ENCODE data around the gene MCTP1.

Gene MCTP1

DNA sequence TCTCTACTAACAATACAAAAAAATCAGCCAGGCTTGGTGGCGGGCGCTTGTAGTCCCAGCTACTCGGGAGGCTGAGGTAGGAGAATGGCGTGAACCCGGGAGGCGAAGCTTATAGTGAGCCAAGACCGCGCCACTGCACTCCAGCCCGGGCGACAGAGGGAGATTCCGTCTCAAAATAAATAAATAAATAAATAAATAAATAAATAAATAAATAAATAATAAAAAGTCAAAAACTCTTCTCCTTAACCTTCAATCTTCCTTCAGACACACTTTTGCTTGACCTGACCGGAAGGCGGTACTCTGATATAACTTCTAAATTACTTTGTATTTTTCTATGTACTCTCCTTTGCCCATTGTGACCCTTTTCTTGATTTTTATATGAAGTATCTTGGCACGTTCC, 364.3 kb downstream of the MCTP1 start:
- no peak overlapping the region for H3K27ac Mint-ChIP-seq
- H3K27me3 Mint-ChIP-seq: peaks cover 8% of the 10 kb centered on the region
- no peak for ATAC-seq
- no peaks in the 10 kb centered on the region for H3K4me1 Mint-ChIP-seq
- no peak overlapping the region for H3K4me3 Mint-ChIP-seq
- H3K9me3 Mint-ChIP-seq: no peaks in the 10 kb centered on the region
- H3K36me3 Mint-ChIP-seq: no peaks in the 10 kb centered on the region

DNA sequence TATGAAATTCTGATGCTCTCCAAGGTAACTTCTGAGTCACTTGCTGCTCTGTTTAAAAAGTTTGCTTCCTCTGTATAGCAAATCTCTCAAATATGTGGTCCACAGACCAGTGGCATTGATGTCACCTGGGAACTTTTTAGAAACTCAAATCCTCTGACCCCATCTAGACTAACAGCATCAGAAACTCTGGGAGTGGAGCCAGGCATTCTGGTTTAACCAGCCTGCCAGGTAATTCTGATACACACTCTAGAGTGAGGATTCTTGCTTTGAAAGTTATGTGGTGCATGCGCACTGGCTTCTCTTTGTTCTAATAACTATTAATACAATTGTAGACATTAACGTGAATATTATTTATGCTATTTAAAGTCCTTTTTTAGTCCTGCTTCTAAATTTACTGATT, 368.3 kb downstream of the MCTP1 start:
- H3K36me3 Mint-ChIP-seq: no peaks in the 10 kb centered on the region
- peaks cover 3% of the 10 kb centered on the region for H3K27me3 Mint-ChIP-seq
- H3K9me3 Mint-ChIP-seq: no peaks in the 10 kb centered on the region
- H3K4me3 Mint-ChIP-seq: no peak overlapping the region
- H3K27ac Mint-ChIP-seq: no peak overlapping the region
- no peaks in the 10 kb centered on the region for H3K4me1 Mint-ChIP-seq
- no peak for ATAC-seq

DNA sequence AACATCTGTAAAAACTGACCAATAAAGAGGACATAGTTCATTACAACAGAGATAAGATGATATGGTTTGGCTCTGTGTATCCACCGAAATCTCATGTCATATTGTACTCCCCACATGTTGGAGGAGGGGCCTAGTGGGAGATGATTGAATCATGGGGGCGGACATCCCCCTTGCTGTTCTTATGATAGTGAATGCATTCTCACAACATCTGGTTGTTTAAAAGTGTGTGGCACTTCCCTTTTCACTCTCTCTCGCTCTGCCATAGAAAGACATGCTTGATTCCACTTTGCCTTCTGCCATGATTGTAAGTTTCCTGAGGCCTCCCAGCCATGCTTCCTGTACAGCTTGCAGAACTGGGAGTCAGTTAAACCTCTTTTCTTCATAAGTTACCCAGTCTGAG, 373.6 kb downstream of the MCTP1 start:
- H3K4me3 Mint-ChIP-seq: no peak overlapping the region
- ATAC-seq: no peak
- no peak overlapping the region for H3K27ac Mint-ChIP-seq
- peaks cover 3% of the 10 kb centered on the region for H3K9me3 Mint-ChIP-seq
- no peaks in the 10 kb centered on the region for H3K4me1 Mint-ChIP-seq
- H3K27me3 Mint-ChIP-seq: no peaks in the 10 kb centered on the region
- H3K36me3 Mint-ChIP-seq: no peaks in the 10 kb centered on the region

DNA sequence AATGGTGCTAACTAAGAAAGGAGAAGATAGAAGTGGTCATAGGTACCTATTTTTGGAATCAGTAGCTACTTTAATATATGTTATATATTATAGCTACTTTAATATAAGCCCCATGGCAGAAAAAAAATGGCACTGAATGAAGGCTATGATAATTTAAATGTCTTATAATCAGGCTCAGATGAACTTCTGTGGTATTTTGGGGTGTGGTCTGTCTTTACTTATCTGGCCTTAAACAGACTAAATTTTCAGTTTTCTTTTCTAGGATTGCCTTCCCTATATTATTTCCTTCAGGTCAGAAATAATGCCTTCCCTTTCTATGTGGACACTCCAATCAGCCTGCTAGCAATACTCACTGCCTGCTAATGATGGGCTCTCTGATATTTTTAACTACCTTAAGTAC, 374.2 kb downstream of the MCTP1 start:
- H3K36me3 Mint-ChIP-seq: no peaks in the 10 kb centered on the region
- no peaks in the 10 kb centered on the region for H3K27me3 Mint-ChIP-seq
- H3K4me3 Mint-ChIP-seq: no peak overlapping the region
- ATAC-seq: no peak
- peaks cover 3% of the 10 kb centered on the region for H3K9me3 Mint-ChIP-seq
- no peaks in the 10 kb centered on the region for H3K4me1 Mint-ChIP-seq
- H3K27ac Mint-ChIP-seq: no peak overlapping the region

DNA sequence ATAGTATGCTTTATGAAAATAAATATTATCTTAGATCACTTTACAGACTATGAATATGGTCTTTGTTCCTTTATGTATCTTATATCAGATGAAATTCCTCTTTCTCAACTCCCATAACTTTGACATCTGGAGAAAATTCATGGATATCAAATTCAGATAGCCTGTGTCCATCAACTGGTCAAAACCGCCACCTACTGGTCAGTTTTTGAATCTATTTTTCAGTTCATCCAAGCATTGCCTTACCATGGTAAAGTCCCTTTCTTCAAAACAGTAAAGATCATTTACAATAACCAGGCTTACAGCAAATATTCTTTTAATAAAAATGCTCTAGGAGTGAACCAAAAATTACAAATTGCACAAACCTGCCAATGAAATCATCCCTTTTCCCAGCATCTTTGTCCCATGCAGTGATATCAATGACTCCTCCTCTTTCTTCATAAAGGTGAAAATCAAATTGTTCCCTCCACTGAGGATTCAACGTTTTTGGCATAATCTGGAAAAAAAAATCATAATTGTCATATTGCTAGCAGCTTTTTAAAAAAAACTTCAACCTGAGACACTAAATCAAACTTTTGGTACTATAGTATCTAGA, 375.9 kb downstream of the MCTP1 start:
- Mint-ChIP-seq H3K27me3 (no peaks in the 10 kb centered on the region), H3K9me3 (peaks cover 3% of the 10 kb centered on the region), H3K4me3 (no peak overlapping the region), H3K36me3 (no peaks in the 10 kb centered on the region), H3K27ac (no peak overlapping the region), H3K4me1 (no peaks in the 10 kb centered on the region)
- no peak for ATAC-seq

DNA sequence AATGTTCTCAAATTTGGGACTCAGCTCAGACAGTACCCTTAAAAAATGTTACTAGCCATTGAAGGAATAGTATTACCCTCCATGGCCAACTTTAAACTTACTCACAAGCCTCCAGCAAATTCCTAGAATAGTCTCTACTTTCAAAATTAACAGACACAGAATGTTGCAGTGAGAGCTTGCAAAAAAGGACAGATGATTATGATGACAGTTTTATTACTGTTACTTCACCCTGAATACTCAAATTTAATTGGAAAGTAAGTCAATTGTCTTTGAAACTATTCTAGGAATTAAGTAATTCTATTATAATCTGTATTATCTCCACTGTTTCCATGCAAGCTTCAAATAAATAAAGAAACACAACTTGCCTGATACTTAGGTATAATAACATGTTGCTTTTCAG, 378.1 kb downstream of the MCTP1 start:
- Mint-ChIP-seq H3K4me3 (no peak overlapping the region), H3K27ac (no peak overlapping the region), H3K9me3 (peaks cover 3% of the 10 kb centered on the region), H3K27me3 (no peaks in the 10 kb centered on the region), H3K36me3 (no peaks in the 10 kb centered on the region), H3K4me1 (no peaks in the 10 kb centered on the region)
- no peak for ATAC-seq

DNA sequence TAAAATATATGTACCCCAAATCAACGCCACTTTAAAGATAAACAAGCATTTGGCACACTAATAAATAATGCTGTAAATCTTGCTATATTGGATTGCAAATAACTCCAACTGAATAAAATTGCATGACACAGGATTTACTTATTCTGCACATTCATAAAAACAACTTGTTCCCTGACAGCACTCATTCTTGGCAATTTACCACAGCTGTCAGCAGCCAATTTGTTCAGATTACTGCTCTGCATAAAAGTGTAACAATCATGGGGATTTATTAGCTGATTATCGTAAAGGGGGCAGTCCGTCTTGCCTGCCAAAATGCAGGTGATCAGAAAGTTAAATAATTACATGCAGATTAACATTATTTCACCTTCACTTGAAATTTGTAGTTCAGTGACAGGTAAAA, 381.2 kb downstream of the MCTP1 start:
- H3K4me1 Mint-ChIP-seq: no peaks in the 10 kb centered on the region
- H3K27ac Mint-ChIP-seq: no peak overlapping the region
- no peak for ATAC-seq
- no peaks in the 10 kb centered on the region for H3K9me3 Mint-ChIP-seq
- no peak overlapping the region for H3K4me3 Mint-ChIP-seq
- H3K27me3 Mint-ChIP-seq: no peaks in the 10 kb centered on the region
- H3K36me3 Mint-ChIP-seq: no peaks in the 10 kb centered on the region

DNA sequence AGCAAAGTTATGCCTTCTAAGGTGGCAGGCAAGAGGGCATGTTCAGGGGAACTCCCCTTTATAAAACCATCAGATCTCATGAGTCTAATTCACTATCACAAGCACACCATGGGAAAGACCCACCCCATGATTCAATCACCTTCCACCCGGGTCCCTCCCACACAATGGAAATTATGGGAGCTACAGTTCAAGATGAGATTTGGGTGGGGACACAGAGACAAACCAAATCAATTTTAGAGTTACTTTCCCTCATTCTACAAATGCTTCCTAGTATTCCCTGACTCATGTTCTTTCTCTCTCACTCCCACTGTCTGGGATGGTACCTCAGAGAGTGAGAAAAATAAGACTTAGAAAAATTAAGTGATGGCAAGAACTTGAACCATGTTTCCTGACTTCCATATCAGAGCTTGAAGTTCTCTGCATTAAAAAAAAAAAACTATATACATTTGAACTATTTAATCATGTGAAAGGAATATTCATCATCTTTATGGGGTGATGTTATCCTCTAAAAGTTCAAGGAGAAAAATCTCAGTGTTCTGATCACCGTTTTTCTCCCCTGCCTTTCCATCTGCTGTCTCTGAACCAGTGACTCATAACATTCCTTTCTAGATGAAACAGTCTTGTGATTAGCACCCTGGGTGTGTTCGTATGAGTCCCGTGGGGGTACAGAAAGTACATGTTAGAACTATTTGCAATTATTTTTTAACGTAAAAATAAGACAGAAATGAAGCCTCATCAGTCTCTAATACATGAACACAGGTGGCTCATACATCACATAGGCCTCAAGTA, 383.5 kb downstream of the MCTP1 start:
- H3K9me3 Mint-ChIP-seq: no peaks in the 10 kb centered on the region
- no peaks in the 10 kb centered on the region for H3K36me3 Mint-ChIP-seq
- H3K27ac Mint-ChIP-seq: no peak overlapping the region
- no peaks in the 10 kb centered on the region for H3K4me1 Mint-ChIP-seq
- ATAC-seq: no peak
- H3K4me3 Mint-ChIP-seq: no peak overlapping the region
- H3K27me3 Mint-ChIP-seq: no peaks in the 10 kb centered on the region

DNA sequence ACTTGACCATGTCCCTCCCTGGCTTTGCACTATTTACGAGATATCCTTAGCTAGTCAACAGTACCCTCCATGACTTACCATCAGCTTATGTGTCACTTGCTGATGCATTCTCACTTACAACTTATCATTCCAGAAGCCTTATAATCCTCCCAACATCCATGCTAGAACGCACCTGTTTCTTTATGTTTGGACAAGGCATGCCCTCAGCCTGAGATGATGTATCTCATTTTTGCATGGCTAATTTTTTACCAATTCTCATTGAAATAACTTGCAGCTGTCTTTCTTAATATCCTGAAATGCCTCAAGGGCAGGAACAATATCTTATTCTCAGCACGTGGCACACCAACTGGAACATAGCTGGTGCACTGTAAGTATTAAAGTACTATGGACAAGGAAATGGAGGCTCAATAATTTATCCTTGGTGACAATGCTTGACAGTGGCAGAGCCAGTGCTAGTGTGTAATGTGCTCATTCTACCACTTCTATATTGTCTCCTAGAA, 384.8 kb downstream of the MCTP1 start:
- no peak for ATAC-seq
- Mint-ChIP-seq H3K9me3 (no peaks in the 10 kb centered on the region), H3K27me3 (no peaks in the 10 kb centered on the region), H3K4me3 (no peak overlapping the region), H3K4me1 (no peaks in the 10 kb centered on the region), H3K36me3 (no peaks in the 10 kb centered on the region), H3K27ac (no peak overlapping the region)

DNA sequence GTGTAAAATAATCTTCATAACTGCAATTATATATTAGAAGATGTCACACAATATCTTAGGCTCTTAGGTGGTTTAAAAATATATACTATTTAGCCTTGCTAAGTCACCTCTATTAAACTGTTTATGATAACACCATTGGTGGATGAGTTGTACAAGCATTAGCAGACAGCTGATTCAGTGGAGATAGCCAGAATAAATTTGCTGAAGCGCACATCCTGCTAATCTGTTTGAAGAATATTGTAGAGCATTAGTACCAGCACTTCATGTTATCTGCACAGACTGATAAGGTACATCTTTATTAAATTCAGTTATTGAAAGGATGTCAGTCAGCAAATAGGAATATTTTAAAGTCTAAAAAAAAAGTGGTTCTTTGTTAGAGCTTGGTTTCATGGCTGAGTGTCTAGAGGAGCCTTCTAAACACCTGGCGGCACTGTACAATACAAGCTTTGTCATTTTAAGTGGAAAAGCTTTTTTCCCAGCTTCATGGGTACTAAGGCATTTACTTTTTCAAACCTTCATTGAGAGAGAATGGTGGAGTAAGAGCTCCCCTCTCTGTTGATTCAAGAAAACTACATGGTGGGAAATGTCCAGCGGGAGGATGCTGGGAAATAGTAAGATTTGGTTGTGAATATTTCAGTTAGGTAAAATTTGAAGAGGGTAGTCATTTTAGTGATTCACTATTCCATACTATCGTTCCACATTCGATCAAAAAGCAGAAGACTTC, 391.3 kb downstream of the MCTP1 start:
- no peak for ATAC-seq
- H3K27me3 Mint-ChIP-seq: no peaks in the 10 kb centered on the region
- no peaks in the 10 kb centered on the region for H3K9me3 Mint-ChIP-seq
- H3K4me3 Mint-ChIP-seq: no peak overlapping the region
- H3K4me1 Mint-ChIP-seq: no peaks in the 10 kb centered on the region
- no peaks in the 10 kb centered on the region for H3K36me3 Mint-ChIP-seq
- no peak overlapping the region for H3K27ac Mint-ChIP-seq

DNA sequence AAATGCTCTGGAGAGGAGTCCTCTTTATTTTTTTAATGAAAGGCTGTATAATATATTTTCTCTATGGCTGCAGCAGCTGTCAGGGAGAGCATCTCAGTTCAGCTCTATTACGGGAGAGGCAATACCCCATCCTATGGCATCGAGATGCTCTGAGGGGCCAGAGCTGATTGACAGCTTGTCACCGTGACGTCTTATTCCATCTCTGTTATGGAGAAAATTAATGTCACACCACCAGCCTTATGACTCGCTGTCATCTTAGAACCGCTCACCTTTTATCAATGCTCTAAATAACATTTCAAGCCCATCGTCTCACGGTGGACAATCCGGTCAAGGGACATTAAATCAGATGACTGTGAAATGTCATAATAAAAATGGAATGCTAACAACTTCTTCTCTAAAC, 392.9 kb downstream of the MCTP1 start:
- Mint-ChIP-seq H3K27ac (no peak overlapping the region), H3K9me3 (no peaks in the 10 kb centered on the region), H3K4me1 (no peaks in the 10 kb centered on the region), H3K36me3 (no peaks in the 10 kb centered on the region), H3K27me3 (no peaks in the 10 kb centered on the region), H3K4me3 (no peak overlapping the region)
- no peak for ATAC-seq

DNA sequence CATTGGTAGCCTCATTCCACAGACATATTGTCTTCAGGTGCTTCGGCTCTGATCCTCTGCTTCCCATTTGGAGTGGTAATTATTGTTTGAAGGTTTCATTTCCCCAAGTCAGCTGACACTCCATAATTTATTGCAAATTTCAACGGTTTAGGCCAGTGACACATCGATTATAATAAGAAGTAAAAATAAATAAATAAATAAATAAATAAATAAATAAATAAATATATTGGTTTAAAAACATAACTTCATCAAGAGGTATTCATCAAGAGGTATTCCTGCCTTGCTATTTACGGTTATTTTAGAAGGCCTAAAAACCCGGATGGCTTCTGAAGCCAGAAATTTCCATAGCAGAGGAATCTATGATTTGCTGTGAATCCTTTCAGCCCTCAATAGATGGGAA, 393.3 kb downstream of the MCTP1 start:
- no peaks in the 10 kb centered on the region for H3K4me1 Mint-ChIP-seq
- no peak for ATAC-seq
- H3K4me3 Mint-ChIP-seq: no peak overlapping the region
- H3K27me3 Mint-ChIP-seq: no peaks in the 10 kb centered on the region
- no peak overlapping the region for H3K27ac Mint-ChIP-seq
- H3K36me3 Mint-ChIP-seq: no peaks in the 10 kb centered on the region
- H3K9me3 Mint-ChIP-seq: no peaks in the 10 kb centered on the region

DNA sequence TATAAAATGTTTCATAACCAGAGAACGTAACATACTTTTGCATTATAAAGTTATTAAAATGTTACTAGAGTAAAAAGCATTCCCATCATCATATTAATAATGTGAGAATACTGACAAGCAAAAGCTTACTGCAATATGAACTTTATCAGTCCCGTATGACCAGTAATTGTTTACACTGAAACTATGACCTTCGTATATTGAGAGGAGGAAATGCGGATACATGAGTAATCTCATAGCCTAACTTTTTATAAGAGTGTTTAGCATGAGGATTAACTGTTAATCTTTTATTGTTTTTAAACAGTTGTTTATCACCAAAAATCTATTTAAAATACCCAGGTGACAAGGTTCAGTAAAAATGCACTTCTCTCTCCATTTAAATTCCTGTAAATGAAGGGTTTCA, 394.0 kb downstream of the MCTP1 start:
- Mint-ChIP-seq H3K4me3 (no peak overlapping the region), H3K4me1 (no peaks in the 10 kb centered on the region), H3K36me3 (no peaks in the 10 kb centered on the region), H3K27me3 (no peaks in the 10 kb centered on the region), H3K9me3 (no peaks in the 10 kb centered on the region), H3K27ac (no peak overlapping the region)
- no peak for ATAC-seq

DNA sequence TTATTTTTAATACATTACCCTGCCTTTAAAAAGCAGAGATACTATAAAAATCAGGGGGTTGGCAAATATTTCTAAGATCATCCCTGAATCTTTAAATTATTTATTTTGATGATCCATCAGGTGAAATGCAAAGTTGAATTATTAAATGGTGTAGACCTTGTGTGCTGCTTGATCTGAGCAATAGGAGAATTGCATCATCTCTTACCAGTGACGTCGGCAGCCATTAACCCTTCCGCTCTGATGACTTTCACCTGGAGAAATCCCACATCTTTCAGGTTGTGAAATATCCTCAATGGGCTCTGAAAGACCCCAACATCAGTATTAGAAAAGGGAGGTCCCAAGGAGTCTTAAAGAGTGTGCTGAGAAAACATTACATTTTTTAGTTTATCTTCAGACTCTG, 396.2 kb downstream of the MCTP1 start:
- Mint-ChIP-seq H3K27me3 (no peaks in the 10 kb centered on the region), H3K9me3 (no peaks in the 10 kb centered on the region), H3K4me3 (no peak overlapping the region), H3K4me1 (no peaks in the 10 kb centered on the region), H3K36me3 (no peaks in the 10 kb centered on the region), H3K27ac (no peak overlapping the region)
- no peak for ATAC-seq

DNA sequence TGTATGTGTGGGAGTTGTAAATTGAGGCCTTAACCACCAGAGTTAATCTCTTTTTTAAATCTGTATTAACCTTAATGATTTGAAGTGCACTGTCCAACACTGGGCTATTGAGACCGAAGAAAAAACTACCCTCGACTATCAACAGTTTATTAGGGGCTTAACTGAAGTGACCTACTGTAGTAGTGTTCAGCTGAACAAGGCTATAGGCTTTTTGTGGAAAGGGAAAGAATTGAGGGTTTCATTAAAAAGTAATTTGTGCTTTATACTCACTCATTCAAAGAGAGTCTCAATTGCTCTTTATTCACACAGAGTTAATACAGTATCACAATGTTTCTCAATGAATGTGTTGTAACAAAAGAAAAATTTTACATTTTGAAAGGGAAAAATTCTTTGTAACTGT, 399.0 kb downstream of the MCTP1 start:
- Mint-ChIP-seq H3K4me1 (no peaks in the 10 kb centered on the region), H3K9me3 (no peaks in the 10 kb centered on the region), H3K36me3 (no peaks in the 10 kb centered on the region), H3K4me3 (no peak overlapping the region), H3K27me3 (no peaks in the 10 kb centered on the region), H3K27ac (no peak overlapping the region)
- no peak for ATAC-seq

DNA sequence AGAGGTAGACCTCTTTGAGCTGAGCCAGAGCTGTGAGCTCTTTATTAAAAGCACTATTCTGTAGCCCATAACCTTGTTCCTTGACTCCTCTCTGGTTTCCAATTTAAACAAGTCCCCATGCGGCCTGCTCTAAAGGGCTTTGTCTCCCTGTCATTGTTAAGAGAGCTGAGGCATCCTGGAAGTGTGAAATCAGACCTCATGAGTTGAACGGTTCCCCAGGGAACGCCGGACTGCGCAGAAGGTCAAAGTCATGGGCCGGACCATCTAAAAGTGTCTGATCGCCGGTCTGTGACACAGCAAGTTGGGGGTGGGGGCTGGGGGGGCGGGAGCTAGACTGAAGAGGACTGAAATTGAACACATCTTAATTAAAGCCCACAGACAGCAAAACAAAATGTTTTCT, 400.6 kb downstream of the MCTP1 start:
- Mint-ChIP-seq H3K4me3 (no peak overlapping the region), H3K36me3 (no peaks in the 10 kb centered on the region), H3K9me3 (no peaks in the 10 kb centered on the region), H3K27ac (no peak overlapping the region), H3K4me1 (no peaks in the 10 kb centered on the region), H3K27me3 (no peaks in the 10 kb centered on the region)
- no peak for ATAC-seq
